ENCODE measurements around the gene RPL37A. TPM values are rescaled to one million over a fixed set of nuclear protein-coding genes. Genes with fewer than 3 reads are reported as not detected.
A peak's percentile ranks its signal among the peaks of the same experiment; 100 is the strongest.

The RPL37A gene
- total RNA-seq, 1 experiment from 2014 or later, result 3,026 TPM

DNA sequence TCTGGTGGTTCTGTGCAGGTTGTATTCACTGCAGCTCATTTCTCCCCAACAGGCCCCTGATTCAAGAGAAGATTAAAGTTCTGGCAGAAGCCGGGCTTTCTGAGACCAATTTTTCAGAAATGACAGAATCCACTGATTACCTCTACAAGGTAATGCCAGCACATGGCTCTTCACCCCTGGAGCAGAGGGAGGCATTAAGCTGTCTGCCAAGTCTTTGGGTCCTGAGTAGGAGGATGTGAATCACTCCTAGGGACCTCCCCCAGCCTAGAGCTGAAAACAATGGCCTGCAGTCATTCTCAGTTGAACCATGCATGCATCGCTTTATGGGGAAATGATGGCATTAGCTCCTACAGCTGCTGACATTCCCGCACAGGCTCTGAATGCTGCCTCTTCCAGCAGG is 20.5 kb upstream of the RPL37A start:
- no peaks in the 10 kb centered on the region for H3K27me3 ChIP-seq (ENCODE audit: control insufficient read depth, insufficient read depth, low read length)
- peaks cover 3% of the 10 kb centered on the region for H3K36me3 ChIP-seq (replicated peaks; ENCODE audit: control insufficient read depth, insufficient read depth, low read length)
- H3K4me3 ChIP-seq (ENCODE audit: insufficient read depth, low read depth, low read length), result no peak overlapping the region
- no peak for DNase-seq

DNA sequence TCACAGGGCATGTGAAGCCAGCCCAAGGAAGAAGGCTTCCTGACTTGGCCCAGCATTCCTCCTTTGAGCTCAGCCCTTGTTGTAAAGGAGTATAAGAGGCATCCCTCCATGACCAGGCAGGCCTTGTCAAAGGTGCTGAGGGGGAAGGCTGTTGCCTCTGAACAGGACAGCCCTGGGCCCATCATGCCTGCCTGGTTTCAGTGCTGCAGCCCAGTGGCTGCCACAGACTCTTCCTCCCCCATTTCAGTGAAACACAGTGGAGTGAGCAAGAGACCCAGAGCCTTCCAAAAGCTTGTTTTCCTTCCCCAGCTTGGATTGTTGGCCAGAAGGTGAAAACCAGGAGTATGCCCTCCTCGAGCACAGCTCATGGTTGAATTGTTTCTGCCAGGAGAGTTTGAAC is 19.9 kb upstream of the RPL37A start:
- Histone ChIP-seq H3K36me3 (replicated peaks; ENCODE audit: control insufficient read depth, insufficient read depth, low read length) (peaks cover 3% of the 10 kb centered on the region), H3K27me3 (ENCODE audit: control insufficient read depth, insufficient read depth, low read length) (no peaks in the 10 kb centered on the region), H3K4me3 (ENCODE audit: insufficient read depth, low read depth, low read length) (no peak overlapping the region)
- no peak for DNase-seq

DNA sequence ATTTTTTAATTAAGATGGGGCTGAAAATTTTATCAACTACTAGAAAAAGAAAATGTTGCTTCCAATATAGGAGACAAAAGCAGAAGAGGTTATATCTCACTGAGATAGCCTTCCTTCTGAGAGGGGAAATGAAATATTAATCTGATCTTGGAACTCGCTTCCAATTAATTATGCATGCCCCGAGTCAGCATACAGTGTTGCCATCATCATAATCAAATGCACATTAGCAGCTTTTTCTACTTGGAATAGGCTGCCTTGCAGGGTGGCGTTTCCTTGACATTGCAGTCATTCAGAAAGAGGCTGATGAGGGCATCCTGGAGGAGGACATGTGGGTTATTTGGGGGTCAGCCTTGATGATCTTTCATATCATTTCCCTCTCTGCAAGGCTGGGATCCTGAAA is 18.4 kb upstream of the RPL37A start:
- no peaks in the 10 kb centered on the region for H3K27me3 ChIP-seq (ENCODE audit: control insufficient read depth, insufficient read depth, low read length)
- no peak for DNase-seq
- H3K4me3 ChIP-seq (ENCODE audit: insufficient read depth, low read depth, low read length), result no peak overlapping the region
- peaks cover 3% of the 10 kb centered on the region for H3K36me3 ChIP-seq (replicated peaks; ENCODE audit: control insufficient read depth, insufficient read depth, low read length)

DNA sequence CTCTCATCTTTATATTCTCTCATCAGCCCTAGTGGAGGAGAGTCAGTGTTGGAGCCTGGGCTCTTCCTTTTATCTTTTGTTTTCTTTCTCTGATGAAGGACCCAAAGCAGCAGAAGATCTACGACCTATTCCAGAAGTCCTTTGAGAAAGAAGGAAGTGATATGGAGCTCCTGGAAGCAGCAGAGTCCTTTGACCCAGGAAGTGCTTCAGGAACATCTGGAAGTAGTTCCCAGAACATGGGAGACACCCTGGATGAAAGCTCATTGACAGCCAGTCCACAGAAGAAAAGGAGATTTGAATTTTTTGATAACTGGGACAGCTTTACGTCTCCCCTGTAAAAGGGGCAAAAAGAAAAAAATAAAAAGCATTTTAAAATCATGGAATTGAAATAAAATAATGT is 16.0 kb upstream of the RPL37A start:
- DNase-seq, result no peak
- Histone ChIP-seq H3K36me3 (replicated peaks; ENCODE audit: control insufficient read depth, insufficient read depth, low read length) (peaks cover 3% of the 10 kb centered on the region), H3K27me3 (ENCODE audit: control insufficient read depth, insufficient read depth, low read length) (no peaks in the 10 kb centered on the region), H3K4me3 (ENCODE audit: insufficient read depth, low read depth, low read length) (no peak overlapping the region)

- Histone ChIP-seq H3K4me3 (ENCODE audit: insufficient read depth, low read depth, low read length) (no peak overlapping the region), H3K27me3 (ENCODE audit: control insufficient read depth, insufficient read depth, low read length) (no peaks in the 10 kb centered on the region), H3K36me3 (replicated peaks; ENCODE audit: control insufficient read depth, insufficient read depth, low read length) (no peaks in the 10 kb centered on the region)
- DNase-seq, result no peak
Observed at GRCh38 chr2:216485237-216485636, 13.4 kb upstream of the RPL37A start.

- Histone ChIP-seq H3K36me3 (replicated peaks; ENCODE audit: control insufficient read depth, insufficient read depth, low read length) (no peaks in the 10 kb centered on the region), H3K27me3 (ENCODE audit: control insufficient read depth, insufficient read depth, low read length) (no peaks in the 10 kb centered on the region), H3K4me3 (ENCODE audit: insufficient read depth, low read depth, low read length) (no peak overlapping the region)
- DNase-seq, result no peak
Observed at GRCh38 chr2:216485745-216486144, 12.9 kb upstream of the RPL37A start.

- no peak for DNase-seq
- H3K36me3 ChIP-seq (replicated peaks; ENCODE audit: control insufficient read depth, insufficient read depth, low read length), result no peaks in the 10 kb centered on the region
- no peaks in the 10 kb centered on the region for H3K27me3 ChIP-seq (ENCODE audit: control insufficient read depth, insufficient read depth, low read length)
- H3K4me3 ChIP-seq (ENCODE audit: insufficient read depth, low read depth, low read length), result no peak overlapping the region
Observed at GRCh38 chr2:216486271-216486670, 12.4 kb upstream of the RPL37A start.

DNA sequence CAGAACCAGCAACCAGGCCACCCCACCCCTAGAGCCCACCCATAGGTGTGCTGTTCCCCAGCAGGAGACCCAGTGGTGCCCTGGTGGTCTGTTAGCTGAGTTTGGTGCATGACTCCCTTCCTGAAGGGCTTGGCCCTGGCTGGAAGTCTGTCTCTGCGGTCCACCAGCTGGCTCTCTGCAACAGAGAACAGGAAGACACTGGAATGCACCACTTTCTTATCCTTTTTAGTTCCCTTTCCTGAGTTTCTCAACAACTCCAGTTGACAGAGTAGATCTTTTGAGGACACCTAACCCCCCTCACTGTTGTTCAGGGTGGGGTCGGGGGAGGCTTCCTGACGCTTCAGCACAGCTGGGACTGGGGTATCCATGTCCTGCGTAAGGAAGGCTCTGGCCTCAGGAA is 11.9 kb upstream of the RPL37A start:
- H3K4me3 ChIP-seq (ENCODE audit: insufficient read depth, low read depth, low read length), result no peak overlapping the region
- no peak for DNase-seq
- H3K27me3 ChIP-seq (ENCODE audit: control insufficient read depth, insufficient read depth, low read length), result no peaks in the 10 kb centered on the region
- no peaks in the 10 kb centered on the region for H3K36me3 ChIP-seq (replicated peaks; ENCODE audit: control insufficient read depth, insufficient read depth, low read length)

DNA sequence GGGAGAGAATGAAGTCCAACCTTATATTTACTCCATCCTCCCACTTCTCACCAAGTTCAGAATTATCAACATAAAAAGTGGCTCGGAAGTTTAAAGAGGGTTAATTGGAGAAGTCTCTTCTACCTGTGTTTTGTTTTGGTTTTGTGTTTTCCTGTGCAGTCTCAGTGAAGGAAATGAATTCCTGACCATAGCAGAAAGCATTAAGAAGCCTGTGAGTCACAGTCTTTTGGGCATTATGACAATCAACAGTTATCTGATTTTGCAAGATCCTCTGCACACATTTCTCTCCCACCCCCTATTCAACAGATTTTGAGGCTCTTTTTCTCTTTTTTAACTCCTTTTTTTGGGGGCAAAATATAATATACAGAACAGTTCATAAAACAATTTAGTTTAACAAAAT is 8.6 kb upstream of the RPL37A start:
- H3K4me3 ChIP-seq (ENCODE audit: insufficient read depth, low read depth, low read length), result no peak overlapping the region
- H3K36me3 ChIP-seq (replicated peaks; ENCODE audit: control insufficient read depth, insufficient read depth, low read length), result no peaks in the 10 kb centered on the region
- no peak for DNase-seq
- no peaks in the 10 kb centered on the region for H3K27me3 ChIP-seq (ENCODE audit: control insufficient read depth, insufficient read depth, low read length)

- Histone ChIP-seq H3K27me3 (ENCODE audit: control insufficient read depth, insufficient read depth, low read length) (no peaks in the 10 kb centered on the region), H3K36me3 (replicated peaks; ENCODE audit: control insufficient read depth, insufficient read depth, low read length) (no peaks in the 10 kb centered on the region), H3K4me3 (ENCODE audit: insufficient read depth, low read depth, low read length) (no peak overlapping the region)
- DNase-seq, result no peak
Observed at GRCh38 chr2:216491793-216492596, 6.6 kb upstream of the RPL37A start.

DNA sequence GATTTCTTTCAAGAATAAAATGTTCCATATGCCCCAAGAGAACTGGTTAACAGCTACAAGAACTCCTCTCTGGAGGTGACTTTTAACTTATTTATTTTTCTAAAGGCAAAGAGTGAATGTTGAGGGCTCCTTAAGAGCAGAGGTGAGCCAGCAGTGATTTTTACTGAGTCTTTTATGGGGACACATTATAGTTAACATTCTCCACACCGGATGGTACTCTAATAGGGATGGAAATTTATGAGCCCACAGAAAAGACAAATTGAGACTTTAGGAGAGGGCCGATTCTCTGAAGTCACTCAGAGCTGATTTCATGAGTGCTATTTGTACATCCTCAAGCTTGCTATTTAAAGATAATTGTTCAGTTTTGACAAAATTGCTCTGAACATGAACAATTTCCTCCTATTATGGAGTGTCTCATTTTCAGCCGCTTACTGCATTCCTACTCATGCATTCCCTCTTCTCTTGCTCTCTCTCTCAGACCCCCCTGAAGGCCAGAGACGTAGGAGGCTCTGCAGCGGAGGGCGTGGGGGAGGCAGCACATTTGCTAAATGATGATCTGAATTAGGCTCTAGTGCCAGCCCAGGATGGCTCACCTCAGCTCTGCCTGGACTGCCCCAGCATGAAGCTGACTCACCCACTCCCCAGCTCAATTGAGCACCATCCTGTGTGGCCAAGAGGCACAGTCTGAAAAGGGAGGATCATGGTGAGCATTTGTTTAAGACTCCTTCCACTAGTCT is 5.9 kb upstream of the RPL37A start:
- no peak for DNase-seq
- Histone ChIP-seq H3K27me3 (ENCODE audit: control insufficient read depth, insufficient read depth, low read length) (no peaks in the 10 kb centered on the region), H3K36me3 (replicated peaks; ENCODE audit: control insufficient read depth, insufficient read depth, low read length) (no peaks in the 10 kb centered on the region), H3K4me3 (ENCODE audit: insufficient read depth, low read depth, low read length) (no peak overlapping the region)

DNA sequence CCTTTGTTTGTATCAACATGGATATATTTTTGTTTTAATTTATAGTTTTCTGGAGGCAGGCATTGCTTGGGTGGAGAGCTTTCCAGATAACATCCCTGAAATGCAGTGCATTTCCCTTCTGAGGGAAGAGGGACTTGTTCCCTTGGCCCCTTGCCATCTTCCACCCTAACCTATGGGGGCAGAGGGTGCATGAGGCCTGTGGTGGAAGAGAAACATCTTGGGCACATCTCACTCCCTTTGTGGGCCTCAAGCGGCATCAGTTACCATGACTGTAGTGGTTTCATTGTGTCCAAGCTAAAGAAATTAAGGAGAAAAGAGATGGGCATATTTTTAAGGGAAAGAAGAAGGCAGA is 5.3 kb upstream of the RPL37A start:
- no peaks in the 10 kb centered on the region for H3K27me3 ChIP-seq (ENCODE audit: control insufficient read depth, insufficient read depth, low read length)
- H3K36me3 ChIP-seq (replicated peaks; ENCODE audit: control insufficient read depth, insufficient read depth, low read length), result no peaks in the 10 kb centered on the region
- no peak for DNase-seq

DNA sequence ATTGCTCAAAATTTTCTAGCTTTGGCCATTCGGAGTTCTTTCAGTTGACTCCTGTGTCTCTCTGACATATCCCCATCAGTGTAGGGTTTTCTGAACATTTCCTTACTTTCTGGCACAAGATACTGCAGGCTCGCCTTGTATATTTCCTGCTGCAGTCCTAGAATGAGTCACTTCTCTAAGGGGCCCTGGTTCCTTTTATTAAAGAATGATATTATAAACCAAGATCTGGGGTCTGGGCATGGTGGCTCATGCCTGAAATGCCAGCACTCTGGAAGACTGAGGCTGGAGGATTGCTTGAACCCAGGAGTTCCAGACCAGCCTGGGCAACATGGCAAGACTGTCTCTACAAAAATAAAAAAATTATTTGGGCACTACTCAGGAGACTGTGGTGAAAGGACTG is 3.0 kb upstream of the RPL37A start:
- no peaks in the 10 kb centered on the region for H3K27me3 ChIP-seq (ENCODE audit: control insufficient read depth, insufficient read depth, low read length)
- no peak overlapping the region for H3K4me3 ChIP-seq (ENCODE audit: insufficient read depth, low read depth, low read length)
- DNase-seq, result no peak
- H3K36me3 ChIP-seq (replicated peaks; ENCODE audit: control insufficient read depth, insufficient read depth, low read length), result peaks cover 10% of the 10 kb centered on the region

More for the DNA sequence above, 5.3 kb upstream of the RPL37A start:
- no peak overlapping the region for H3K4me3 ChIP-seq (ENCODE audit: insufficient read depth, low read depth, low read length)

DNA sequence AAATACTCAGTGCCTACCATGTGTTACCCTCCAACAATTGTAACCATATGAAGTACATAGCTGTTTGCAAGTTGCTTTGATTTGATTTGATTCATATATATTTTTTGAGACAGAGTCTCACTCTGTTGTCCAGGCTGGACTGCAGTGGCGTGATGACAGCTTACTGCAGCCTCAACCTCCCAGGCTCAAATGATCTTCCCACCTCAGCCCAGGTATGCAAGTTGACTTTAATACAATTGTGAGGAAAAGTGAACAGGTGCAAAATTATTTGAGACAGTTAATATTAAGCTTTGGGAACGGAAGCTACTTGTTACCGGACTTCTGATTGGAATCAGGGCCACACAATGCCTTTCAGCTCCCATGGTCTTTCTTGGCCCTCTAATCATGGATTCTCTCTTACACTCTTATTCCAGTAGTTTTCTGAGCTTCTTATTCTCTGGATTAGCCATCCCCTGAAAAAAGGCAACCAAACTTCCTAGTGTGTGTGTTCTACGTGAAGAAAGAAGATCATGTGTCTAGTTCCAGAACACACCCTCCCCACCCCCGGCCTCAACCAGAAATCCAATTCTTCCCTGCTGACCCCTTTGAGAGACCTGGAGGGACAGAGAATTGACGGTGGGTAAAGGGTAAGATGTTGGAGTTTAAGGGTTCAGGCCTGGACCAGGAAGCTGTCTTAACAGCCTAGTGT is 1.1 kb upstream of the RPL37A start:
- Histone ChIP-seq H3K4me3 (ENCODE audit: insufficient read depth, low read depth, low read length) (peak overlapping the region; percentile 86), H3K27me3 (ENCODE audit: control insufficient read depth, insufficient read depth, low read length) (no peaks in the 10 kb centered on the region), H3K36me3 (replicated peaks; ENCODE audit: control insufficient read depth, insufficient read depth, low read length) (peaks cover 28% of the 10 kb centered on the region)
- no peak for DNase-seq

GRCh38 chr2:216498070-216498378 is 620 bp upstream of the RPL37A start:
- H3K36me3 ChIP-seq (replicated peaks; ENCODE audit: control insufficient read depth, insufficient read depth, low read length), result peaks cover 33% of the 10 kb centered on the region

More at GRCh38 chr2:216498070-216498378, 620 bp upstream of the RPL37A start:
- Histone ChIP-seq H3K27me3 (ENCODE audit: control insufficient read depth, insufficient read depth, low read length) (no peaks in the 10 kb centered on the region), H3K4me3 (ENCODE audit: insufficient read depth, low read depth, low read length) (peak overlapping the region; percentile 86)
- no peak for DNase-seq
